ENCODE data around the gene C20orf144. TPM values are rescaled to one million over a fixed set of nuclear protein-coding genes. Genes with fewer than 3 reads are reported as not detected.
A peak's percentile ranks its signal among the peaks of the same experiment; 100 is the strongest.

C20orf144 gene
- total RNA-seq, 4 donors from 2014 or later, result not detected

GRCh38 chr20:33653218-33653899 is 8.8 kb upstream of the C20orf144 start:
- Histone ChIP-seq H3K27ac (no peak overlapping the region), H3K4me1 (peaks cover 0 to 19% (median 4%) of the 10 kb centered on the region in 4 donors), H3K9me3 (no peaks in the 10 kb centered on the region), H3K36me3 (peaks cover 0 to 26% (median 0%) of the 10 kb centered on the region in 3 donors), H3K4me3 (no peak overlapping the region), H3K27me3 (no peaks in the 10 kb centered on the region)
- 44 to 47% methylated on average over 16 of the region's 16 CpGs for WGBS, 2 donors
- TF ChIP-seq EP300 (IDR thresholded peaks at IDR 0.05), result no peak
- TF ChIP-seq, protein P1, sequence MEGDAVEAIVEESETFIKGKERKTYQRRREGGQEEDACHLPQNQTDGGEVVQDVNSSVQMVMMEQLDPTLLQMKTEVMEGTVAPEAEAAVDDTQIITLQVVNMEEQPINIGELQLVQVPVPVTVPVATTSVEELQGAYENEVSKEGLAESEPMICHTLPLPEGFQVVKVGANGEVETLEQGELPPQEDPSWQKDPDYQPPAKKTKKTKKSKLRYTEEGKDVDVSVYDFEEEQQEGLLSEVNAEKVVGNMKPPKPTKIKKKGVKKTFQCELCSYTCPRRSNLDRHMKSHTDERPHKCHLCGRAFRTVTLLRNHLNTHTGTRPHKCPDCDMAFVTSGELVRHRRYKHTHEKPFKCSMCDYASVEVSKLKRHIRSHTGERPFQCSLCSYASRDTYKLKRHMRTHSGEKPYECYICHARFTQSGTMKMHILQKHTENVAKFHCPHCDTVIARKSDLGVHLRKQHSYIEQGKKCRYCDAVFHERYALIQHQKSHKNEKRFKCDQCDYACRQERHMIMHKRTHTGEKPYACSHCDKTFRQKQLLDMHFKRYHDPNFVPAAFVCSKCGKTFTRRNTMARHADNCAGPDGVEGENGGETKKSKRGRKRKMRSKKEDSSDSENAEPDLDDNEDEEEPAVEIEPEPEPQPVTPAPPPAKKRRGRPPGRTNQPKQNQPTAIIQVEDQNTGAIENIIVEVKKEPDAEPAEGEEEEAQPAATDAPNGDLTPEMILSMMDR (IDR thresholded peaks at IDR 0.05), result peak; percentile 69 to 81 (median 78)
- DNase-seq (ENCODE audit: low spot score in 2 of 2), result peak in 1 of 2 donors; percentile 69

GRCh38 chr20:33653900-33654596 is 8.1 kb upstream of the C20orf144 start:
- H3K27ac ChIP-seq, result no peak overlapping the region
- no peaks in the 10 kb centered on the region for H3K27me3 ChIP-seq
- no peak overlapping the region for H3K4me3 ChIP-seq
- peaks cover 0 to 31% (median 0%) of the 10 kb centered on the region in 3 donors for H3K36me3 ChIP-seq
- no peaks in the 10 kb centered on the region for H3K9me3 ChIP-seq
- no peak for DNase-seq (ENCODE audit: low spot score in 2 of 2)
- H3K4me1 ChIP-seq, result peaks cover 0 to 12% (median 4%) of the 10 kb centered on the region in 4 donors
- TF ChIP-seq, protein P1 (IDR thresholded peaks at IDR 0.05), result no peak
- TF ChIP-seq EP300 (IDR thresholded peaks at IDR 0.05) (no peak), POLR2A (IDR thresholded peaks at IDR 0.05) (no peak)
- WGBS, 2 donors, result 87% methylated on average over 11 of the region's 11 CpGs

- H3K27me3 ChIP-seq, result no peaks in the 10 kb centered on the region
- TF ChIP-seq EP300 (IDR thresholded peaks at IDR 0.05), result no peak
- TF ChIP-seq, protein P1 (IDR thresholded peaks at IDR 0.05), result no peak
- no peak for TF ChIP-seq POLR2A (IDR thresholded peaks at IDR 0.05)
- 70 to 72% methylated on average over 14 of the region's 14 CpGs for WGBS, 2 donors
- H3K4me3 ChIP-seq, result no peak overlapping the region
- H3K9me3 ChIP-seq, result no peaks in the 10 kb centered on the region
- no peak for DNase-seq (ENCODE audit: low spot score in 2 of 2)
- H3K36me3 ChIP-seq, result peaks cover 0 to 37% (median 0%) of the 10 kb centered on the region in 3 donors
- H3K4me1 ChIP-seq, result peaks cover 0 to 8% (median 4%) of the 10 kb centered on the region in 4 donors
- no peak overlapping the region for H3K27ac ChIP-seq
Measured at GRCh38 chr20:33654680-33655161, 7.4 kb upstream of the C20orf144 start.

DNA sequence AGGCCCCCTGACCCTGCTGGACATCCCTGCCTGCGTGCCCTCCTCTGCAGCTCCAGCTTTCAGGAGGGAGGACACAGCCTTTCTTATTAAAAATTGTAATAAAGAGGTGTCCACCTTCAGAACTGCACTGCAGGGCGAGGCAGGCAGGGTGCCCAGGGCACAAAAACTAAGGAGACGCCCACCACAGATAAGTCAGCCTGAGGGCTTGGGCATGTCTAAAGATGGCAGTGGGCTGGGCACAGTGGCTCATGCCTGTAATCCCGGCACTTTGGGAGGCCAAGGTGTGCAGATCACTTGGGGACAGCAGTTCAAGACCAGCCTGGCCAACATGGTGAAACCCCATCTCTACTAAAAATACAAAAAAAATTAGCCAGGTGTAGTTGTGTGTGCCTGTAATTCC is 7.0 kb upstream of the C20orf144 start:
- Histone ChIP-seq H3K4me1 (peaks cover 0 to 8% (median 4%) of the 10 kb centered on the region in 4 donors), H3K36me3 (peaks cover 0 to 42% (median 0%) of the 10 kb centered on the region in 3 donors), H3K4me3 (no peak overlapping the region), H3K27ac (no peak overlapping the region), H3K27me3 (no peaks in the 10 kb centered on the region), H3K9me3 (no peaks in the 10 kb centered on the region)
- 76 to 83% methylated on average over 4 of the region's 4 CpGs for WGBS, 2 donors
- TF ChIP-seq POLR2A (IDR thresholded peaks at IDR 0.05) (no peak), EP300 (IDR thresholded peaks at IDR 0.05) (no peak)
- TF ChIP-seq, protein P1 (IDR thresholded peaks at IDR 0.05), result no peak
- no peak for DNase-seq (ENCODE audit: low spot score in 2 of 2)
